ENCODE results near the gene MYL12A.

DNA sequence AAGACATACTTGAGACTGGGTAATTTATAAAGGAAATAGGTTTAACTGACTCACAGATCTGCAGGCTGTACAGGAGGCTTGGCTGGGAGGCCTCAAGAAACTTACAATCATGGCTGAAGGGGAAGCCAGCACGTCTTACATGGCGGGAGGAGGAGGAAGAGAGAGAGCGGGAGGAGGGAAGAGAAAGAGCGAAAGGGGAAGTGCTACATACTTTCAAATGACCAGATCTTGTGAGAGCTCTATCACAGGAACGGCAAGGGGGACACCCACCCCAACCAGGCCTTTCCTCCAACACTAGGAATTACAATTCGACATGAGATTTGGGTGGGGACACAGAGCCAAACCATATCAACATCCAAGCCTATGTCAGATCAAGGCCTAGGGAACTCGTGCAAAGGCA, 38.6 kb downstream of the MYL12A start:
- TF ChIP-seq POLR2AphosphoS5 (IDR thresholded peaks at IDR 0.05; ENCODE audit: low read depth, low read length) (no peak), SIN3A (IDR thresholded peaks at IDR 0.05; ENCODE audit: borderline replicate concordance, insufficient read depth, low read length) (no peak)
